K562 (cell line): Measurements from ENCODE around the gene ACKR2. TPM values are rescaled to one million over a fixed set of nuclear protein-coding genes. Genes with fewer than 3 reads are reported as not detected.
A peak's percentile ranks its signal among the peaks of the same experiment; 100 is the strongest.

Source experiments
- BCL6 ChIP-seq: fragments of 250-450 bp; sonication (Bioruptor Pico); IDR thresholded peaks from 2 replicates; pipeline ENCODE4 v1.4.0; 2020
- BRD9 ChIP-seq: fragments of 450-650 bp; IDR thresholded peaks from 2 replicates; pipeline ENCODE4 v1.6.1; 2018; ENCODE audit warnings: low read depth; ENCODE audit not compliant: partially characterized antibody
- CC2D1A ChIP-seq: fragments of 450-650 bp; IDR thresholded peaks from 2 replicates; pipeline ENCODE4 v1.6.1; 2017; ENCODE audit warnings: mild to moderate bottlenecking
- CCAR2 ChIP-seq: fragments of 200-400 bp; formaldehyde crosslinking; IDR thresholded peaks from 2 replicates; pipeline ENCODE4 v1.6.1; 2017; ENCODE audit warnings: mild to moderate bottlenecking, low read depth, low read length
- E2F6 ChIP-seq, 2 experiments: IDR thresholded peaks; 2 replicates each; pipeline ENCODE4 v1.6.1; 2011; ENCODE audit warnings: borderline replicate concordance in 1 of 2, control low read depth in 1 of 2, low read depth in 1 of 2, low read length in 1 of 2, mild to moderate bottlenecking in 1 of 2, mixed read lengths in 1 of 2, moderate library complexity in 1 of 2; ENCODE audit not compliant: insufficient read depth in 1 of 2, insufficient read length in 1 of 2, poor library complexity in 1 of 2, severe bottlenecking in 1 of 2; ENCODE audit errors: extremely low read depth in 1 of 2
- HNRNPUL1 ChIP-seq: fragments of 200-400 bp; formaldehyde crosslinking; IDR thresholded peaks from 2 replicates; pipeline ENCODE4 v1.6.1; 2017; ENCODE audit warnings: low read length
- JUND ChIP-seq, 2 experiments: IDR thresholded peaks; 2 replicates in 1 of 2; 3 replicates in 1 of 2; pipeline ENCODE4 v1.6.1; 2011; ENCODE audit warnings: borderline replicate concordance in 2 of 2, low read depth in 2 of 2, low read length in 2 of 2, improper control_type of control experiment in 1 of 2, missing biosample characterization in 1 of 2, missing genetic modification characterization in 1 of 2, missing genetic modification reagents in 1 of 2
- MEIS2 ChIP-seq: fragments of 450-650 bp; IDR thresholded peaks from 2 replicates; pipeline ENCODE4 v1.6.1; 2014; ENCODE audit warnings: mild to moderate bottlenecking; ENCODE audit not compliant: partially characterized antibody
- NONO ChIP-seq, 2 experiments: fragments of 200-400 bp in 1 of 2; fragments of 450-650 bp in 1 of 2; formaldehyde crosslinking in 1 of 2; IDR thresholded peaks; 2 replicates each; pipeline ENCODE4 v1.6.1; 2017; ENCODE audit warnings: low read depth in 2 of 2, mild to moderate bottlenecking in 2 of 2, moderate library complexity in 2 of 2, low read length in 1 of 2
- RBFOX2 ChIP-seq: fragments of 200-400 bp; formaldehyde crosslinking; IDR thresholded peaks from 2 replicates; pipeline ENCODE4 v1.6.1; 2017; ENCODE audit warnings: low read depth, mild to moderate bottlenecking, low read length, moderate library complexity
- RREB1 ChIP-seq: fragments of 250-450 bp; sonication (Bioruptor Pico); IDR thresholded peaks from 2 replicates; pipeline ENCODE4 v1.4.0; 2020
- SMARCA4 ChIP-seq: fragments of 450-650 bp; IDR thresholded peaks from 2 replicates; pipeline ENCODE4 v1.6.1; 2016
- SMARCC2 ChIP-seq: fragments of 450-650 bp; IDR thresholded peaks from 2 replicates; pipeline ENCODE4 v1.6.1; 2017; ENCODE audit warnings: antibody characterized with exemption, moderate library complexity, mild to moderate bottlenecking, low read depth
- SRSF1 ChIP-seq: fragments of 200-400 bp; formaldehyde crosslinking; IDR thresholded peaks from 2 replicates; pipeline ENCODE4 v1.6.1; 2017; ENCODE audit warnings: mild to moderate bottlenecking, low read depth, low read length, moderate library complexity
- ZBED1 ChIP-seq: IDR thresholded peaks from 2 replicates; pipeline ENCODE4 v1.6.1; 2014
- polyA plus RNA-seq, 8 experiments: library from polyadenylated mRNA; depleted of rRNA in 4 of 8; stranded (reverse) in 5 of 8; unstranded in 3 of 8; fragments of >200 nt; fragmentation: Nextera tagmentation in 2 of 8; fragmentation: Illumina TruSeq in 1 of 8; extraction: Ambion mirVana in 2 of 8; extraction: Trizol in 1 of 8; gene quantifications; 2 replicates each; pipeline versions ENCODE4 v1.2.1 to v1.2.3, GENCODE V29; 2011 to 2014; ENCODE audit warnings: inconsistent platforms in 1 of 8, missing spikeins in 1 of 8
- total RNA-seq, 7 experiments: library from RNA; depleted of rRNA in 6 of 7; stranded (reverse); fragments of >200 nt in 6 of 7; fragmentation: Illumina TruSeq in 2 of 7; extraction: Trizol in 2 of 7; gene quantifications; 2 replicates each; pipeline versions ENCODE4 v1.2.1 to v1.2.3, GENCODE V29; 2011 to 2021; ENCODE audit warnings: low replicate concordance in 1 of 7
- TF ChIP-seq, protein P1 (sequence below): fragments of 450-650 bp; formaldehyde crosslinking; IDR thresholded peaks from 2 replicates; pipeline ENCODE4 v1.4.0; 2022; ENCODE audit warnings: missing genetic modification characterization

ACKR2 gene
- total and polyA plus RNA-seq, 9 of the 15 experiments (the other 6 are each of a cell fraction or from before 2014, with no cell fraction given): 0.03 to 0.69 (median 0.25) TPM; not detected in 1

DNA sequence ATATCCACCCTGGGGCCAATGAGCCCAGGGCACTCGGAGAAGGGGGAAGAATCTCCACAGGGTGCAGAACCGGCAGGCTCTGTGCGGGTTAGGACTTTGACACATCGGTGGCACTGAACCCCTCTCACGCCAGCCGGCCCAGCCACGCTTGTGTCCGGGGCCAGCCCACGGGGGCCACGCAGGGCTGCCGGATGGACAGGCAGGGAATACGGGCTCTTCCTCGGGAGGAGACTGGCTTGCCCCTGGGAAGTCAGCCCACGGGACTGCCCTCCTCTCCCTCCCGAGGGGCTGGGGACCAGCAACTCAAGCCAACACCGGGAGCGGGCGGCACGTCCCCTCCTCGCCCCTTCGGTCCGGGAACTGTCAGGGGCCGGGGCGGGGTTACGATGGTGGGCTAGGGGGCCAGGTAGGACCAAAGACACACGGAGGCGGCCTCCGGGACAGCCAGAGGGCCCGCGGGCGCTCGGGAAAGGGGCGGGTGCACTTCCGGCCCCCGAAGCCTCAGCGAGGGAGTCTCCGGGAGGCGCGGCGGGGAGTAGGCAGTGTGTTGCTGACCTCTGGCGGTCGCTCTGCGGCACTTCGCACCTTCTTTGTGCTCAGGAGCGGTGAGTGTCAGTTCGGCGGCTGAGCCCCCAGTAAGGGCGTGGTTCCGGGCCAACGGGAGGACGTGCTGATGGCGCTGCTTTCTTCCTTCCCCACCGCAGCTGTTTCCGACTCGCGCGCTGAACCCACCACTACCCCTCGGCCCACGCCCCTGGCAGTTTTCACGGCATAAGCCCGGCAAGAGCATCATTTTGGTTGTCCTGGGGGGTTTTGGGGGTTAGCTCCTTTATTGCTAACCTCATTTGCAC, 71.6 kb downstream of the ACKR2 start (continued):
- TF ChIP-seq, protein P1, sequence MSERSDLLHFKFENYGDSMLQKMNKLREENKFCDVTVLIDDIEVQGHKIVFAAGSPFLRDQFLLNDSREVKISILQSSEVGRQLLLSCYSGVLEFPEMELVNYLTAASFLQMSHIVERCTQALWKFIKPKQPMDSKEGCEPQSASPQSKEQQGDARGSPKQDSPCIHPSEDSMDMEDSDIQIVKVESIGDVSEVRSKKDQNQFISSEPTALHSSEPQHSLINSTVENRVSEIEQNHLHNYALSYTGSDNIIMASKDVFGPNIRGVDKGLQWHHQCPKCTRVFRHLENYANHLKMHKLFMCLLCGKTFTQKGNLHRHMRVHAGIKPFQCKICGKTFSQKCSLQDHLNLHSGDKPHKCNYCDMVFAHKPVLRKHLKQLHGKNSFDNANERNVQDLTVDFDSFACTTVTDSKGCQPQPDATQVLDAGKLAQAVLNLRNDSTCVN: peak; percentile 2; the same call in 1 of the 2 replicates
- peak; percentile 43; the same call in 1 of the 2 replicates for TF ChIP-seq JUND (IDR thresholded peaks at IDR 0.05; ENCODE audit: borderline replicate concordance, low read depth, low read length)
- peak; percentile 19; the same call in 1 of the 3 replicates for TF ChIP-seq JUND (tag; IDR thresholded peaks at IDR 0.05; ENCODE audit: borderline replicate concordance, low read depth, low read length)
- TF ChIP-seq ZBED1: 0 out of 2 replicates have a peak, but pooled peaks have one; percentile 63
- no peak for TF ChIP-seq SMARCC2
- peak; percentile 88; the same call in 1 of the 2 replicates for TF ChIP-seq CC2D1A
- TF ChIP-seq E2F6 (IDR thresholded peaks at IDR 0.05; ENCODE audit: borderline replicate concordance in 1 of 2, extremely low read depth in 1 of 2, insufficient read depth in 1 of 2, insufficient read length in 1 of 2, low read depth in 1 of 2, low read length in 1 of 2, poor library complexity in 1 of 2, severe bottlenecking in 1 of 2): peak; percentile 48 to 60
- TF ChIP-seq MEIS2: peak; percentile 32
- TF ChIP-seq NONO (IDR thresholded peaks at IDR 0.05; ENCODE audit: low read depth in 2 of 2, low read length in 1 of 2): peak in 1 of 2 experiments; percentile 46; a peak in 1 of 4 replicates
- TF ChIP-seq CCAR2: no peak
- TF ChIP-seq BRD9: no peak
- no peak for TF ChIP-seq BCL6 (CRISPR knock-in tag)
- TF ChIP-seq RREB1 (CRISPR knock-in tag): 0 out of 2 replicates have a peak, but pooled peaks have one; percentile 63
- 0 out of 2 replicates have a peak, but pooled peaks have one; percentile 43 for TF ChIP-seq SMARCA4
- TF ChIP-seq RBFOX2: peak; percentile 70
- no peak for TF ChIP-seq HNRNPUL1
- TF ChIP-seq SRSF1: 0 out of 2 replicates have a peak, but pooled peaks have one; percentile 45
